ENCODE measurements around the gene CMIP. TPM values are rescaled to one million over a fixed set of nuclear protein-coding genes. Genes with fewer than 3 reads are reported as not detected.

CMIP gene
- polyA plus RNA-seq, 3 donors, result 0.85 to 61.9 (median 0.93) TPM

- H3K79me2 ChIP-seq (ENCODE audit: insufficient read depth, low read length), result no peaks in the 10 kb centered on the region
- no peaks in the 10 kb centered on the region for H4K20me1 ChIP-seq (ENCODE audit: insufficient read depth, low read length)
- Mint-ChIP-seq H3K4me1 (peaks cover 62% of the 10 kb centered on the region), H3K27ac (peak overlapping the region in 4 of 7 donors; percentile 42 to 78 (median 57)), H3K4me3 (peak overlapping the region; percentile 9 to 63), H3K36me3 (peaks cover 15 to 18% of the 10 kb centered on the region in 2 donors), H3K9me3 (peaks cover 0 to 6% (median 2%) of the 10 kb centered on the region in 7 donors), H3K27me3 (ENCODE audit: low read depth in 3 of 3) (peaks cover 1 to 7% (median 6%) of the 10 kb centered on the region in 3 donors)
- H3K9ac ChIP-seq (ENCODE audit: insufficient read depth, low read length, poor library complexity, severe bottlenecking), result no peak overlapping the region
- H3K27me3 ChIP-seq (ENCODE audit: control insufficient read depth in 2 of 2, insufficient read depth in 2 of 2, low read length in 2 of 2), result no peaks in the 10 kb centered on the region
- intact Hi-C loops (cut with micrococcal nuclease), result loop anchor here in 1 of 2 donors (2.0 kb wide), 1 partner anchor 13 kb away; no protein-coding TSS in a partner anchor
- peak overlapping the region; percentile 59 for H3K4me2 ChIP-seq (replicated peaks; ENCODE audit: extremely low read depth, low read length, poor library complexity, severe bottlenecking)
- no peak overlapping the region for H2AFZ ChIP-seq (ENCODE audit: insufficient read depth, low read depth, low read length, poor library complexity, severe bottlenecking)
- H3K4me1 ChIP-seq (ENCODE audit: control insufficient read depth in 1 of 2, insufficient read depth in 2 of 2, low read length in 2 of 2), result peaks cover 57 to 67% of the 10 kb centered on the region in 2 donors
- DNase-seq, result peak; percentile 23 to 48 (median 27)
- WGBS (ENCODE audit: insufficient coverage), result 3% methylated on average over 8 of the region's 13 CpGs
- H3K9me3 ChIP-seq (replicated peaks in 1 of 2; ENCODE audit: control insufficient read depth in 1 of 2, insufficient read depth in 1 of 2, low read length in 2 of 2), result no peaks in the 10 kb centered on the region
- peak; percentile 37 for TF ChIP-seq CTCF (IDR thresholded peaks at IDR 0.05)
- H3K27ac ChIP-seq (ENCODE audit: low read depth in 1 of 2, low read length in 2 of 2), result no peak overlapping the region
- H3K4me3 ChIP-seq (replicated peaks in 1 of 3; ENCODE audit: low read depth in 2 of 3, low read length in 3 of 3), result peak overlapping the region in 1 of 3 experiments; percentile 13
- no peaks in the 10 kb centered on the region for H3K36me3 ChIP-seq (replicated peaks in 1 of 2; ENCODE audit: control insufficient read depth in 1 of 2, insufficient read depth in 2 of 2, low read length in 2 of 2)
Observed at GRCh38 chr16:81755915-81756614, 311.5 kb downstream of the CMIP start.

- Mint-ChIP-seq H3K27ac (peak overlapping the region in 4 of 7 donors; percentile 10 to 66 (median 50)), H3K4me1 (peaks cover 54% of the 10 kb centered on the region), H3K27me3 (ENCODE audit: low read depth in 3 of 3) (peaks cover 1 to 9% (median 7%) of the 10 kb centered on the region in 3 donors), H3K9me3 (peaks cover 0 to 6% (median 2%) of the 10 kb centered on the region in 7 donors), H3K36me3 (peaks cover 12 to 18% of the 10 kb centered on the region in 2 donors), H3K4me3 (peak overlapping the region in 1 of 2 donors; percentile 51)
- H3K79me2 ChIP-seq (ENCODE audit: insufficient read depth, low read length), result no peaks in the 10 kb centered on the region
- no peak for DNase-seq
- no peak overlapping the region for H3K4me2 ChIP-seq (replicated peaks; ENCODE audit: extremely low read depth, low read length, poor library complexity, severe bottlenecking)
- H3K9ac ChIP-seq (ENCODE audit: insufficient read depth, low read length, poor library complexity, severe bottlenecking), result no peak overlapping the region
- H2AFZ ChIP-seq (ENCODE audit: insufficient read depth, low read depth, low read length, poor library complexity, severe bottlenecking), result no peak overlapping the region
- no peaks in the 10 kb centered on the region for H3K36me3 ChIP-seq (replicated peaks in 1 of 2; ENCODE audit: control insufficient read depth in 1 of 2, insufficient read depth in 2 of 2, low read length in 2 of 2)
- no peak overlapping the region for H3K27ac ChIP-seq (ENCODE audit: low read depth in 1 of 2, low read length in 2 of 2)
- H3K27me3 ChIP-seq (ENCODE audit: control insufficient read depth in 2 of 2, insufficient read depth in 2 of 2, low read length in 2 of 2), result no peaks in the 10 kb centered on the region
- peak overlapping the region in 1 of 3 experiments; percentile 13 for H3K4me3 ChIP-seq (replicated peaks in 1 of 3; ENCODE audit: low read depth in 2 of 3, low read length in 3 of 3)
- no peaks in the 10 kb centered on the region for H3K9me3 ChIP-seq (replicated peaks in 1 of 2; ENCODE audit: control insufficient read depth in 1 of 2, insufficient read depth in 1 of 2, low read length in 2 of 2)
- 15% methylated on average over 8 of the region's 9 CpGs for WGBS (ENCODE audit: insufficient coverage)
- H3K4me1 ChIP-seq (ENCODE audit: control insufficient read depth in 1 of 2, insufficient read depth in 2 of 2, low read length in 2 of 2), result peaks cover 50 to 60% of the 10 kb centered on the region in 2 donors
- no peaks in the 10 kb centered on the region for H4K20me1 ChIP-seq (ENCODE audit: insufficient read depth, low read length)
- no peak for TF ChIP-seq CTCF (IDR thresholded peaks at IDR 0.05)
- intact Hi-C loops (cut with micrococcal nuclease), result loop anchor here in 1 of 2 donors (2.0 kb wide), 1 partner anchor 14 kb away; no protein-coding TSS in a partner anchor
Observed at GRCh38 chr16:81756615-81757356, 312.2 kb downstream of the CMIP start.

Data from CD14-positive monocyte (primary cell).